Astrocyte of the cerebellum (primary cell): ENCODE results near the gene SEC24C.
"Not testable (repeated sequence)": the region's sequence is repeated elsewhere in the genome, so short reads cannot be mapped to it uniquely, and the experiment has no call there.

Experiments used
- DNase-seq: peaks from one replicate; pipeline ENCODE4 v3.0.0-alpha.2; 2011; ENCODE audit warnings: low read depth
- H3K4me3 ChIP-seq: 2 replicates; pipeline ENCODE4 v1.5.1; 2011; ENCODE audit warnings: mild to moderate bottlenecking, low read depth, low read length, moderate library complexity
- in situ Hi-C: cut with HindIII; loops from 2 replicates; pipeline ENCODE4 v1.10.0; 2017; ENCODE audit warnings: low sequenced_read_pairs
- TF ChIP-seq, protein P1 (sequence below): IDR thresholded peaks from 2 replicates; pipeline ENCODE4 v1.5.1; 2012; ENCODE audit warnings: low read length, low read depth, moderate library complexity, mild to moderate bottlenecking; ENCODE audit errors: missing control alignments

Gene SEC24C

DNA sequence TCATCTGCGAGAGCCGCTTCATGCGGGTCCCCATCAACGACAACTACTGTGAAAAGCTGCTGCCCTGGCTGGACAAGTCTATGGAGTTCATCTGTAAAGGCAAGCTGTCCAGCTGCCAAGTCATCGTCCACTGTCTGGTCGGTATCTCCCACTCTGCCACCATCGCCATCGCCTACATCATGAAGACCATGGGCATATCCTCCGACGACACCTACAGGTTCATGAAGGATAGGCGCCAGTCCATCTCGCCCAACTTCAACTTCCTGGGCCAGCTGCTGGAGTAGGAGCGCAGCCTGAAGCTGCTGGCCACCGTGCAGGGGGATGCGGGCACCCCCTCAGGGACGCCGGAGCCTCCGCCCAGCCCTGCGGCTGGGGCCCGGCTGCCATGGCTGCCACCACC is 11.7 kb upstream of the SEC24C start:
- no peak for DNase-seq
- in situ Hi-C loops = no loop called here
- TF ChIP-seq, protein P1, sequence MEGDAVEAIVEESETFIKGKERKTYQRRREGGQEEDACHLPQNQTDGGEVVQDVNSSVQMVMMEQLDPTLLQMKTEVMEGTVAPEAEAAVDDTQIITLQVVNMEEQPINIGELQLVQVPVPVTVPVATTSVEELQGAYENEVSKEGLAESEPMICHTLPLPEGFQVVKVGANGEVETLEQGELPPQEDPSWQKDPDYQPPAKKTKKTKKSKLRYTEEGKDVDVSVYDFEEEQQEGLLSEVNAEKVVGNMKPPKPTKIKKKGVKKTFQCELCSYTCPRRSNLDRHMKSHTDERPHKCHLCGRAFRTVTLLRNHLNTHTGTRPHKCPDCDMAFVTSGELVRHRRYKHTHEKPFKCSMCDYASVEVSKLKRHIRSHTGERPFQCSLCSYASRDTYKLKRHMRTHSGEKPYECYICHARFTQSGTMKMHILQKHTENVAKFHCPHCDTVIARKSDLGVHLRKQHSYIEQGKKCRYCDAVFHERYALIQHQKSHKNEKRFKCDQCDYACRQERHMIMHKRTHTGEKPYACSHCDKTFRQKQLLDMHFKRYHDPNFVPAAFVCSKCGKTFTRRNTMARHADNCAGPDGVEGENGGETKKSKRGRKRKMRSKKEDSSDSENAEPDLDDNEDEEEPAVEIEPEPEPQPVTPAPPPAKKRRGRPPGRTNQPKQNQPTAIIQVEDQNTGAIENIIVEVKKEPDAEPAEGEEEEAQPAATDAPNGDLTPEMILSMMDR = no peak
- H3K4me3 ChIP-seq = no peak overlapping the region

DNA sequence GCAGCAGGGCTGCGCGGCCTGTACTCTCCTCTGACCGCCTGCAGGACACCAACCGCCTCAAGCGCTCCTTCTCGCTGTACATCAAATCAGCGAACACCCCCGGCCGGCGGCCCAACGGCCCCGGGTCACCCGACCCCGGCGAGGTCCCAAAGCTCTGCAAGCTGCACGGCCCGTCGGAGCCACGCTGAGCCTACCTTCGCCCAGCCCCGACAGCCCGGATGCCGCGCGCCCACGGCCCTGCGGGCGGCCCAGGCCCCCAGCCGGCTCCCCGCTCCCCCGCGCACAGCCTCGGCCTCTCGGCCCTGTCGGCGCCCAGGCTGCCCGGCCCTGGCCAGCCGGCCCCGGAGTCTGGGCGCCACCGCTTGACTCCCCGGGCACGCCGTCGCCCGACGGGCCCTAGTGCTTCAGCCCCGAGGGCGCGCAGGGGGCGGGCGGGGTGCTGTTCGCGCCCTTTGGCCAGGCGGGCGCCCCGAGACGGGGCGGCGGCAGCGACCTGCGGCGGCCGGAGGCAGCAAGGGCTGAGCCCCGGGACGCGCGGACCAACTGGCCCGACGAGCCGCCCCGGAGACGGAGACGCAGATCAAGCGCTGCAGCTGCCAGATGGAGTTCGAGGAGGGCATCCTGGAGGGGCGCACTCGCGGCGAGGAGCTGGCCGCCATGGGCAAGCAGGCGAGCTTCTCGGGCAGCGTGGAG is 11.1 kb upstream of the SEC24C start:
- in situ Hi-C loops = no loop called here
- no peak for DNase-seq
- no peak overlapping the region for H3K4me3 ChIP-seq
- TF ChIP-seq, protein P1 = no peak

DNA sequence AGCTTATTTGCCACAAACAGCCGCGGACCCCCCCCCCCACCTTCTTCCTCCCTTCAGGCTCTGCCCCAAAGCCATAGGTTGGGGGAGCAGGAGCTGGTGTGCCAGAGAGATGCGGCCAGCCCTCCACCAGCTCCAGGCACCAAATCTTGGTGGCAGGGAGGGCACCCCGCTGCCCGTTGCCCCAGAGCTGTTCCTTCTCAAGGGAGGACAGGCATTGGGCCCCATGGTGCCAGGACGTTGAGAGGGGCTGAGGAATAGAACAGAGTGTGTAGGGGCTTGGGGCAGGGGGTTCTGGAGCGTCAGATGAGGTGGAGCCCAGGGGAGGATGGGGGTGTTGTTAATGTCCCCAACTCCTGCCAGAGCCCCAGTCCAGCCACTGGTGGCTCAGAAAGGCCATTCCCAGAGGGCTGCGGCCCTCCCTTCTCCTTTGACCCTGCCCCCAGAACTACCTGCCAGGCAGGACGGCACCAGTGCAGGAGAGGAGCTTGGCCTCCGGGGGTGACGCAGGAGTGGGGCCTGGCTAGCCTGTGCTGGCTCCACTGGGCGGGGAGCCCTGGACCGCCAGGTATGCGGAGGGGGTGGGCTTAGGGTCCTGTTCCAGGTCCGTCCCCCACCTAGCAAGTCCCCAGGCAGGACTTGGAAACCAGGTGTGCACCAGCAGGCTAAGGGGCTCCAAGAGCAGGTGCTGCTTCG is 10.0 kb upstream of the SEC24C start:
- DNase-seq = no peak
- in situ Hi-C loops = no loop called here
- H3K4me3 ChIP-seq = no peak overlapping the region
- TF ChIP-seq, protein P1 = no peak

DNA sequence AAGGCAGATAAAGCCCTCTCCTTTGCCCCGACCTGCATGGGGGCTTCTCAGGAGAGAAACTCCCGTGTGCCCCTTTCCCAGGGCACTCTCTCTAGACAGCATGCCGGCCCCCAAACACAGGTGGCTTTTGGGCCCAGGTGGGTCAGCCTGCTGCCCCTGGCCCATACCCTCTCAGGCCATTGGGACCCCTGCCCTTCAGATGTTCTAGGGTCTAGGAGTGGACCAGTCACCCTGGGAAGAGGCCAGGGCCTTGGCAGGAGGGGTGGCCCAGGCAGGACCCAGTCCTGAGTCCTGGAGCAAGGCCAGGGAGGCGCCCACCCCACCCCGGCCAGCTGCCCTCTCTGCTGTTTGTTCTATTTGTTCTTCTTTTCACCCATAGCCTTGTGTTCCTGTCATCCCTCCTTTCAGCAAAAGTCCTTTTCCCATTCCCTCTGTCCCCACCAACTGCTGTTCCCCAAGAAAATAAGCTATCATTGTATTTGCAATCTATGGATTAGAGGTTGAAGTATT is 9.3 kb upstream of the SEC24C start:
- TF ChIP-seq, protein P1 = no peak
- in situ Hi-C loops = no loop called here
- H3K4me3 ChIP-seq = no peak overlapping the region
- no peak for DNase-seq

DNA sequence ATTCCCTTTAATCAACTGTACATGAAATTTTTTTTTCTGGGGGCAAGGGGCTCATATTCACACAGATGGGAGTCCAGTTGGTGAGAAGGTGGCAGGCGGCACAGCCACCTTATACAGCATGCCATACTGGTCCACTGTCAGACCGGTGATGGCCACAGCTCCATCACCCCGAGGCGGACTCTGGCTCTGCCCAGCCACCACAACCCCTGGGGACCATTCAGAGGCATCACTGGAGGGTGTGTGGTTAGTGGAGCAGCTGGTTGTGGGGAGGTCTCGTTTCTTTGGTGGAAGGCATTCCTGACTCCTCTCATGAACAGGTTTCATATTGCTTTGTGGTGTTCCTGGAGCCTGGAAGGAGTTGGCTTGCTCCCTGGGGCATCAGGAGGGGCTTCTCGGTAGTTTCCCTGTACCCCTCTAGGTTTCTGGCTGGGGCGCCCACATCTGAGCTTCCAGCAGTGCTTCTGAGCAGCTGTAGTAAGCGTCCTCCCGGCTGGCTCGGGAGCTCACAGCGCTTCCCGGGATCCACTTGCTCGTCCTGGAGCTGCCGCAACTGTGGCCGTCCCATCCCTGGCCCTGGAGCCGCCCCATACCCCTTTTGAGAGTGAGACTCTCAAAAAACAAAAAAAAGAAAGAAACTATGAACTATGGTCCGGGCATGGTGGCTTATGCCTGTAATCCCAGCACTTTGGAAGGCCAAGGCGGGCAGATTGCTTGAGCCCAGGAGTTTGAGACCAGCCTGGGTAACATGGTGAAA is 3.5 kb upstream of the SEC24C start:
- DNase-seq, H3K4me3 ChIP-seq, in situ Hi-C loops: not testable (repeated sequence)

DNA sequence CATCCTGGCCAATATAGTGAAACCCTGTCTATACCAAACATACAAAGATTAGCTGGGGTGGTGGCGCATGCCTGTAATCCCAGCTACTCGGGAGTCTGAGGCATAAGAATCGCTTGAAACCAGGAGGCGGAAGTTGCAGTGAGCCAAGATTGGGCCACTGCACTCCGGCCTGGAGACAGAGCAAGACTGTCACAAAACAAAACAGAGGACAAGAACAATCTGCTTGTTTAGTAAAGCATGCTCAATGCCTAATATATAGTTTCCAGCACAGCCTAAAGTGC is 1.8 kb upstream of the SEC24C start:
- H3K4me3 ChIP-seq = no peak overlapping the region
- TF ChIP-seq, protein P1 = no peak
- no peak for DNase-seq
- in situ Hi-C loops = no loop called here
